Panc1 (cell line): ENCODE data around the gene TMEM127. TPM values are rescaled to one million over a fixed set of nuclear protein-coding genes. Genes with fewer than 3 reads are reported as not detected.

Source experiments
- ATAC-seq: fragments of 200-7000 bp; cut with Tn5 transposase; 2 replicates; pipeline ENCODE4 v1.9.1; 2020; ENCODE audit warnings: mild to moderate bottlenecking, moderate library complexity
- BruUV-seq: library from RNA; stranded (reverse); fragments of 400-500 nt; replicated peaks from 2 replicates; lab custom pipeline; 2021; lab: Mats Ljungman, UMichigan
- CTCF ChIA-PET: fragments of 300-600 bp; sonication (Branson Sonifier 250); formaldehyde crosslinking; loops from one replicate; lab custom pipeline; 2022; ENCODE audit warnings: antibody characterized with exemption; lab: Charles Lee
- POLR2A ChIA-PET: fragments of 300-600 bp; sonication (Branson Sonifier 250); formaldehyde crosslinking; loops from one replicate; lab custom pipeline; 2022; ENCODE audit warnings: antibody characterized with exemption; lab: Charles Lee
- DNase-seq: peaks from one replicate; pipeline ENCODE4 v3.0.0-alpha.2; 2010; ENCODE audit warnings: low read depth, low spot score
- H3K27ac ChIP-seq: 2 replicates; pipeline ENCODE4 v1.5.1; 2011; ENCODE audit warnings: mild to moderate bottlenecking, low read length, inconsistent platforms
- H3K27me3 ChIP-seq: fragments of 200-500 bp; sonication (Bioruptor generic); 2 replicates; pipeline ENCODE4 v1.6.0; 2014; ENCODE audit warnings: low read length, inconsistent platforms; ENCODE audit not compliant: control insufficient read depth, insufficient read depth
- H3K36me3 ChIP-seq: fragments of 200-500 bp; sonication (Bioruptor generic); 2 replicates; pipeline ENCODE4 v1.5.1; 2014; ENCODE audit warnings: inconsistent platforms, mild to moderate bottlenecking, low read length, moderate library complexity; ENCODE audit not compliant: control insufficient read depth, insufficient read depth
- H3K4me1 ChIP-seq: 2 replicates; pipeline ENCODE4 v1.5.1; 2011; ENCODE audit warnings: inconsistent platforms, mild to moderate bottlenecking, low read length, moderate library complexity; ENCODE audit not compliant: control insufficient read depth, insufficient read depth
- H3K4me3 ChIP-seq, 2 experiments: 2 replicates each; pipeline ENCODE4 v1.5.1; 2011 to 2012; ENCODE audit warnings: low read depth in 2 of 2, low read length in 2 of 2, mild to moderate bottlenecking in 2 of 2, inconsistent platforms in 1 of 2, moderate library complexity in 1 of 2
- H3K9me3 ChIP-seq: fragments of 200-500 bp; sonication (Bioruptor generic); 2 replicates; pipeline ENCODE4 v1.5.1; 2014; ENCODE audit warnings: low read depth, mild to moderate bottlenecking, inconsistent platforms, low read length, moderate library complexity; ENCODE audit not compliant: control insufficient read depth, insufficient read depth
- CTCF ChIP-seq: fragments of 450-650 bp; IDR thresholded peaks from 2 replicates; pipeline ENCODE4 v1.5.1; 2017; ENCODE audit warnings: mild to moderate bottlenecking
- POLR2AphosphoS5 ChIP-seq: IDR thresholded peaks from 2 replicates; pipeline ENCODE4 v1.6.1; 2012; ENCODE audit warnings: mild to moderate bottlenecking, low read depth, low read length, moderate library complexity
- REST ChIP-seq, 2 experiments: IDR thresholded peaks; 2 replicates each; pipeline ENCODE4 v1.6.1; 2011 to 2012; ENCODE audit warnings: low read depth in 2 of 2, control low read depth in 1 of 2, low read length in 1 of 2, mild to moderate bottlenecking in 1 of 2, moderate library complexity in 1 of 2; ENCODE audit not compliant: insufficient read depth in 1 of 2
- SIN3A ChIP-seq: IDR thresholded peaks from 2 replicates; pipeline ENCODE4 v1.6.1; 2012; ENCODE audit warnings: low read depth, mild to moderate bottlenecking, low read length, moderate library complexity, borderline replicate concordance; ENCODE audit not compliant: insufficient read depth
- TCF7L2 ChIP-seq: IDR thresholded peaks from 2 replicates; pipeline ENCODE4 v1.6.1; 2011; ENCODE audit warnings: mild to moderate bottlenecking, low read depth, low read length, inconsistent platforms
- in situ Hi-C: cut with HindIII; loops from 2 replicates; pipeline ENCODE4 v1.10.0; 2016; ENCODE audit warnings: low sequenced_read_pairs, low pct_unique_long_range_greater_than_20kb
- intact Hi-C: fragments of 100-400 bp; cut with micrococcal nuclease; formaldehyde crosslinking; loops from one replicate; pipeline ENCODE4 v1.10.0; 2022; ENCODE audit not compliant: unreplicated experiment
- total RNA-seq: library from RNA; stranded (reverse); gene quantifications from one replicate; pipeline ENCODE4 v1.2.1, GENCODE V29; 2021; ENCODE audit not compliant: unreplicated experiment

The TMEM127 gene
- total RNA-seq, 1 experiment from 2014 or later, result 63.1 TPM

- CTCF ChIA-PET, result no interaction called here
Observed at GRCh38 chr2:96245609-96246390, 20.0 kb downstream of the TMEM127 start.

GRCh38 chr2:96243843-96244242, 22.0 kb downstream of the TMEM127 start:
- Histone ChIP-seq H3K4me1 (no peaks in the 10 kb centered on the region), H3K9me3 (no peaks in the 10 kb centered on the region), H3K36me3 (no peaks in the 10 kb centered on the region), H3K27me3 (no peaks in the 10 kb centered on the region), H3K27ac (no peak overlapping the region), H3K4me3 (no peak overlapping the region)
- no peak for ATAC-seq
- ChIA-PET CTCF (no interaction called here), POLR2A (no interaction called here)
- intact Hi-C loops (no loop called here), in situ Hi-C loops (no loop called here)
- BruUV-seq, result no TSS peak
- TF ChIP-seq POLR2AphosphoS5 (no peak), TCF7L2 (no peak), CTCF (no peak), SIN3A (no peak), REST (IDR thresholded peaks at IDR 0.05; ENCODE audit: insufficient read depth in 1 of 2, low read depth in 2 of 2, low read length in 1 of 2) (no peak)
- no peak for DNase-seq

More at GRCh38 chr2:96245609-96246390, 20.0 kb downstream of the TMEM127 start:
- in situ Hi-C loops, result no loop called here
- H3K4me3 ChIP-seq, result no peak overlapping the region
- ATAC-seq (no peak), DNase-seq (no peak)
- no peaks in the 10 kb centered on the region for H3K27me3 ChIP-seq
- no TSS peak for BruUV-seq
- intact Hi-C loops, result no loop called here
- H3K9me3 ChIP-seq, result no peaks in the 10 kb centered on the region
- POLR2A ChIA-PET, result no interaction called here
- H3K4me1 ChIP-seq, result no peaks in the 10 kb centered on the region
- TF ChIP-seq POLR2AphosphoS5 (no peak), TCF7L2 (no peak), REST (IDR thresholded peaks at IDR 0.05; ENCODE audit: insufficient read depth in 1 of 2, low read depth in 2 of 2, low read length in 1 of 2) (no peak), CTCF (no peak), SIN3A (no peak)
- no peaks in the 10 kb centered on the region for H3K36me3 ChIP-seq
- no peak overlapping the region for H3K27ac ChIP-seq
